ENCODE data around the gene KTN1. TPM values are rescaled to one million over a fixed set of nuclear protein-coding genes. Genes with fewer than 3 reads are reported as not detected.

KTN1 gene
- total and polyA plus RNA-seq, 7 donors = 218 to 607 (median 279) TPM

GRCh38 chr14:55713486-55713885 is 133.5 kb downstream of the KTN1 start:
- no peak for TF ChIP-seq CTCF (IDR thresholded peaks at IDR 0.05)
- H3K36me3 ChIP-seq (ENCODE audit: insufficient read depth in 1 of 2, low read depth in 1 of 2) = no peaks in the 10 kb centered on the region
- no peaks in the 10 kb centered on the region for H3K27me3 ChIP-seq (ENCODE audit: insufficient read depth in 3 of 3, low read length in 2 of 3)
- no peaks in the 10 kb centered on the region for H3K9me3 ChIP-seq
- no peaks in the 10 kb centered on the region for H3K4me1 ChIP-seq
- H3K27ac ChIP-seq = no peak overlapping the region
- WGBS, 3 donors = 84 to 96% (median 92%) methylated on average over 4 of the region's 4 CpGs
- ATAC-seq (no peak), DNase-seq (no peak)
- intact Hi-C loops (cut with DNase I) = loop anchor here in 1 of 2 donors (5.0 kb wide), 2 partner anchors 179 to 709 kb away; no protein-coding TSS in a partner anchor
- H3K4me3 ChIP-seq = no peak overlapping the region

GRCh38 chr14:55715889-55716288 is 135.9 kb downstream of the KTN1 start:
- WGBS, 3 donors = 55 to 62% (median 58%) methylated on average over 5 of the region's 5 CpGs
- Histone ChIP-seq H3K9me3 (no peaks in the 10 kb centered on the region), H3K4me1 (no peaks in the 10 kb centered on the region), H3K27ac (no peak overlapping the region), H3K27me3 (ENCODE audit: insufficient read depth in 3 of 3, low read length in 2 of 3) (no peaks in the 10 kb centered on the region), H3K4me3 (no peak overlapping the region), H3K36me3 (ENCODE audit: insufficient read depth in 1 of 2, low read depth in 1 of 2) (no peaks in the 10 kb centered on the region)
- ATAC-seq (peak in 3 of 4 donors; percentile 54 to 79 (median 59)), DNase-seq (peak; percentile 23 to 55)
- intact Hi-C loops (cut with DNase I) = no loop called here
- TF ChIP-seq CTCF (IDR thresholded peaks at IDR 0.05) = no peak

GRCh38 chr14:55717621-55718020 is 137.6 kb downstream of the KTN1 start:
- intact Hi-C loops (cut with DNase I) = no loop called here
- H3K36me3 ChIP-seq (ENCODE audit: insufficient read depth in 1 of 2, low read depth in 1 of 2) = no peaks in the 10 kb centered on the region
- DNase-seq (no peak), ATAC-seq (no peak)
- 90 to 91% (median 90%) methylated on average over 4 of the region's 4 CpGs for WGBS, 3 donors
- no peak overlapping the region for H3K4me3 ChIP-seq
- no peaks in the 10 kb centered on the region for H3K9me3 ChIP-seq
- no peaks in the 10 kb centered on the region for H3K4me1 ChIP-seq
- H3K27ac ChIP-seq = no peak overlapping the region
- TF ChIP-seq CTCF (IDR thresholded peaks at IDR 0.05) = no peak
- no peaks in the 10 kb centered on the region for H3K27me3 ChIP-seq (ENCODE audit: insufficient read depth in 3 of 3, low read length in 2 of 3)

- no peak for TF ChIP-seq CTCF (IDR thresholded peaks at IDR 0.05)
- WGBS, 3 donors = 85 to 93% (median 88%) methylated on average over 1 of the region's 1 CpG
- intact Hi-C loops (cut with DNase I) = no loop called here
- Histone ChIP-seq H3K27ac (no peak overlapping the region), H3K9me3 (no peaks in the 10 kb centered on the region), H3K4me1 (no peaks in the 10 kb centered on the region), H3K4me3 (no peak overlapping the region), H3K36me3 (ENCODE audit: insufficient read depth in 1 of 2, low read depth in 1 of 2) (no peaks in the 10 kb centered on the region), H3K27me3 (ENCODE audit: insufficient read depth in 3 of 3, low read length in 2 of 3) (no peaks in the 10 kb centered on the region)
- ATAC-seq (no peak), DNase-seq (no peak)
Measured at GRCh38 chr14:55718551-55718950, 138.5 kb downstream of the KTN1 start.

- 96 to 99% (median 98%) methylated on average over 4 of the region's 4 CpGs for WGBS, 3 donors
- Histone ChIP-seq H3K9me3 (no peaks in the 10 kb centered on the region), H3K4me1 (no peaks in the 10 kb centered on the region), H3K27ac (no peak overlapping the region), H3K27me3 (ENCODE audit: insufficient read depth in 3 of 3, low read length in 2 of 3) (peaks cover 0 to under 1% (median 0%) of the 10 kb centered on the region in 3 donors), H3K36me3 (ENCODE audit: insufficient read depth in 1 of 2, low read depth in 1 of 2) (no peaks in the 10 kb centered on the region), H3K4me3 (no peak overlapping the region)
- intact Hi-C loops (cut with DNase I) = no loop called here
- no peak for ATAC-seq
- TF ChIP-seq CTCF (IDR thresholded peaks at IDR 0.05) = no peak
- DNase-seq = no peak
Measured at GRCh38 chr14:55720796-55721195, 140.8 kb downstream of the KTN1 start.

Data from psoas muscle (tissue), 8 donors.